GM18858 (cell line): ENCODE data around the gene GRB10.
"Not testable (repeated sequence)": the region's sequence is repeated elsewhere in the genome, so short reads cannot be mapped to it uniquely, and the experiment has no call there.

Source experiments
- ATAC-seq: cut with Tn5 transposase; IDR thresholded peaks from one replicate; pipeline ENCODE4 v1.9.1; 2021; ENCODE audit not compliant: unreplicated experiment

The GRB10 gene

DNA sequence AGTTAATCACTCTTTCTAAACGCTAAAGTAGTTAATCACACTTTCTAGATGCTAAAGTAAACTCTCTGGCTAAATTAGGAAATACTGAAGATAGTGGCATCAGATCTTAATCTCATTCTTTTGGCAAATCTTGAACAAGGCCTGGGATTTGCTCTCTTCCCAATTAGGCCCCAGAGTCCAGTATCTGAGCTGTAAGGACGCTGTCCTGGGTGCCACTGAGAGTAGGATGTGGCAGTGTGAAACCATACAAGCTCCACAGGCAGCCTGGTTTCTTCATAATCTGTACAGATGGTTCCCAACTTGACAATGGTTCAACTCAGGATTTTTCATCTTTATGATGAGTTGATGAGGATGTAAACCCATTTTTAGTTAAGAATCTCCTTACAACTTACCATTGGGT, 36.9 kb downstream of the GRB10 start:
- ATAC-seq = no peak

DNA sequence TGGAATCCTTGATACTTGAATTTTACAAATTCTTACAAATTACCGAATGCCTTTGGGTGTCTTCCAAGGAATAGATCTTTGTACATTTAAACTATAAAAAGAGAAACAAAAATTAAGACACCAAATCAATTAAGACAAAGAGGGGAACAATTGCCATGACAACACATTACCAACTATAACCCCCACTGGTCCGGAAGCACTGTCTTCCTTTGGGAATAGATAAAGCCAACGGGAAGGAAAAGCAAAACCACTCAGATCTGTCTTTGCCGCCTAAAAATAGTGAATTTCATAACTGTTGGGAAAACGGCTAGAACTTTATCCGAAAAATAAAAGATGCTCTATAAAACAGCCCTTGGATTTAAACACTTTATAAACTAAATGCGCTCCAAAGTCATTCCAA, 37.4 kb downstream of the GRB10 start:
- no peak for ATAC-seq

DNA sequence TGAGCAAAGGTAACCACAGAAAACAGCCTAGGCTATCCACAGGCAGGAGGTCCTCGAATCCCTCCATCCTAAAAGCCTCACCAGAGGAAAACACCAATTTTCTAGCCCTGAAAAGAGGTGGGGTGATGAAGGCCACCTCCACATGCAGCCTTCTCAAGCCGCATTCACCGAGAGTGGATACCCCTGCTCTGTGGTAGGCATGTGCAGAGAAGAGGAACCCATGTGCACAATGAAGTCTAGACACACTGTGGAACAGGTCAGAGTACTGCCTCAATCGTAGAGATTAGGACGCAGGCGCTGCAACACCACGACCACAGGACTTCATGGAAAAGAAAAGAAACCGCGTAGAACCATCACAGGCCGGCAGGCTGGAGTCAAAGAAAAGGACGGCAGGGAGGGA, 38.8 kb downstream of the GRB10 start:
- ATAC-seq = no peak

DNA sequence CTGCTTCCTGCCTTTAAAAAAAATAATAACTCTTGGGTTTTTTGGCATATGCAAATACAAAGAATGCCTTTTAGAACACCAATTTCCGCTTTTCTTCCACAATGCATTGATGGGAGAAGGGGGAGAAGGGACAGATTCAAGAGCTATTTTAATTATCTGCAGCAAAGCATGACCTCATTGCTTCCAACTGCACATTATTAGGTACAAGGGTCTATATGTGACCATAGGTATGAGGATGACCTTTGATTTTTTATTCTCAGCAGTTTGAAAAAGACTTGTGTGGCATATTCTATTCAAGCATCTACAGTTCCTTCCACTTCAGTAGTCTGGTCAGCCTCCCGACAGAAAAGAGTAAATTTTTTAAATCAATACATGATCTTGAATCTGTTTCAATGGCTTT, 39.7 kb downstream of the GRB10 start:
- ATAC-seq = no peak

DNA sequence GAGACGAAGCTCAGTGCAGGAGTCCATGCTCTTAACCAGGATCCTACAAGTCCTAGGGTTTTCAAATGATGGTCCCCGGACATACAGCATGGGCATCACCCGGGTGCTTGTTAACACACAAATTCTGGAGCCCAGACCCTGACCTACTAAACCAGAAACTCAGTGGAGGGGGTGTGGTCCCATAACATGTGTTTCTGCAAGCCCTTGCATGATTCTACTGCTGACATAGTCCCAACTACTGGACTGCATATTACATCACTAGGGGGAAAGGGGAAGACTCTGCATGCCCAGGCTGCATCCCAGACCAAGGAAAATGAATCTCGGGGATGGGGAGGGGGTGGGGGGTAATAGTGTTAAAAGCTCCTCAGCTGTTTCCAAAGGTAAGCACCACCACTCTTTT, 40.3 kb downstream of the GRB10 start:
- no peak for ATAC-seq

DNA sequence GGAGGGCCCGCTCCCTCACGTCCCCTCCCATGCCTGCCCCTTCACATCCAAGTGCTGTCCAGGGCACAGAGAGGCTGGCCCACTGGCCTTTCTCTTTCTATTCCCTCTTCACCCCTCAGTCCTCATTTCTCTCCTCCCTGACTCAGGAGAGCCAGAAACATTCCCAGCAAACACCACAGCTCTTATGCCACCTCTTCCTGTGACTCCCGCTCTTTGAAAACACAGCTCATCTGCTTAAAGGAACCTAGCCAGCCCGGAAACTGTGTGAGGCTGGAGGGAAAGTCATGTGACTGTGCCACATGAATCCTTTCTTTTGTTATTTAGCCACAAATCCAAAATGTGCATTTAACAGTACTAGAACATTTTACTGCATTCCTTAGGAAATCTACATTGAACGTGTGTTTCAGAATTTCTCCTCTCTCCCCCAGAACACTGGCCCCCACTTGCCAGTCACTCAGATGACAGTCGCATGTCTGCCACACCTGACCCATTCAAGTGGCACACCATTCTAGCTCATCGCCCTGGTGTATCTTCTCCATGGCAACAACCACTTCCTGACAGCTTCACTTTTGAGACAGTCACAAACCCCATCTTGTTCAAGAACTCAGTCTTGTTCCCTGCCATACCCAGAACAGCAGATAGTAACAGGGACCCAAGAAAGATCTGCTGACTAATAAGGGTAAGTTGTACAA, 42.8 kb downstream of the GRB10 start:
- ATAC-seq = no peak

DNA sequence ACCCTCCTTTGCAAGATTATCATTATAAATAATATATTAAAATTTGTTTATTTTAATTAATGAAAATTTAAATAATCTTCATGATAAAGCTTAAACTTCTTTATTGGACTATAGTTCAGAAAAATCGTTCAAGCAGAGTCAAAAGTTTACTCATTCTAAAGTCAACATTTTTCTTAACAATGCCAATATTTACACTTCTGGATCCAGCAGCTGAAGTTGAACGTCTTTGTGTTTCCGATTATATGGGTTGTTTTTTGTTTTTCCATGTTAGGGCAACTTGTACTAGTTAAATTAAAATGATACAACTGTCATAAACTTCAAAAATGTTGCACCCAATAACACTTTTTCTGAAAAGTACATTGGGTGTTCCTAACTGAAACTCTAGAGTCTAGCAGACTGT, 43.8 kb downstream of the GRB10 start:
- ATAC-seq = no peak

DNA sequence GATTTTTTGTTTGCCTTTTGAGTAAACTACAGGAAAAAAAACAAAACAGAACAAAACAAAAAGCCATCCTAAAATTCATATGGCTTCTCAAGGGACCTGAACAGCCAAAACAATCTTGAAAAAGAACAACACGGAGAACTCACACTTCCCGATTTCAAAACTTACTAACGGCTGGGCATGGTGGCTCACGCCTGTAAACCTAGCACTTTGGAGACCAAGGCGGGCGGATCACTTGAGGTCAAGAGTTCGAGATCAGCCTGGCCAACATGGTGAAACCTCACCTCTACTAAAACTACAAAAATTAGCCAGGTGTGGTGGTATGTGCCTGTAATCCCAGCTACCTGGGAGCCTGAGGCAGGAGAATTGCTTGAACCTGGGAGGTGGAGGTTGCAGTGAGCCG, 46.9 kb downstream of the GRB10 start:
- not testable (repeated sequence) for ATAC-seq

DNA sequence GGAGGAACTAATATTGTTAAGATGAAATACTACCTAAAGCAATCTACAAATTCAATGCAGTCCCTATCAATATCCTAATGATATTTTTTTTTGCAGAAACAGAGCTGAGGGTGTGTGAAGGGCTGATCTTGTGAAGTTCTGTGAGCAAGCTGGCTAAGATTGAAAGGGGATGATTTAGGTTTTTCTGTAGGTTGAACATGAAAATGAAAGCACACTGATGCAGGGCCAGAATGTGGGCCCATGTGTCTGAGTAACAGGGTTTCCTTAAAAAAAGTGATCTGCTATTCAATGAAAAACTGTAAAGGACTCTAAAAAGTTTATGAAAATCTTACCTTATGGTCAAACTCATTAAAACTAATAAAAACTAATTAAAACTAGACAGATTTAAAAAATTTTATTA, 47.4 kb downstream of the GRB10 start:
- ATAC-seq = no peak

DNA sequence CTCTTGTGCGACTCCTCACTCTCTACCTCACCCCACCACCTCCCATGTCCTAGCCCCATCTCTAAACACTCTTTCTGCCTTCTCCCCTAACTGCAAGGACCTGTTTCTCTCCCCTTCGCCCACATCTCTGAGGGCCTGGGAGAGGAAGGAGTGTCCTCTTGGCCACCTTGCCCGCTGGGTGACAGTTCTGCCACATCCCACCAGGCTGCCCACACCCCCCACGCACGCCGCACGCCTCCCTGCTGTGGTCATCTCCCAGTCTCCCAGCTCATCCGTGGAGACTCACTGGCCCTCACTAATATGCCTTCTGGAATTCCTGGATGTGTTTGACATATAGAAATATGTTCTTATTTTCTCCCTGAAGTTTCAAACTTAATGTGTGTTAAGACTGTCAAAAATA, 48.5 kb downstream of the GRB10 start:
- ATAC-seq = no peak

DNA sequence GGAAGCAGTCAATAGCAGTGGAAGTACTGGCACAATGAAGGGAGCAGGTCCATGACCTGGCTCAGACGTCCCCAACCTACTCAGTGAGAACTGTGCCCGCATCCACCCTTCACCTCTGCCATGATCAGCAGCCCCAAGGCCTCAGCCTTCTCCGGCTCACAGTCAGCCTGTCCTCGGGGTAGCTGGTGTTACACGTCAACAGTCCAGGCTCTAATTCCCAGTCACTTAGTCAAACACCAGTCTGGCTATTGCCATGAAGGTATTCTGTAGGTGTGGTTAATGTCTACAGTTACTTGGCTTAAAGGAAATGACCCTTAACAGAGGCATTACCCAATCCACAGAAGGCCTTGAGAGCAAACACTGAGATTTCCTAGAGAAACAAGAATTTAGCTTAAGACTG, 49.1 kb downstream of the GRB10 start:
- no peak for ATAC-seq

DNA sequence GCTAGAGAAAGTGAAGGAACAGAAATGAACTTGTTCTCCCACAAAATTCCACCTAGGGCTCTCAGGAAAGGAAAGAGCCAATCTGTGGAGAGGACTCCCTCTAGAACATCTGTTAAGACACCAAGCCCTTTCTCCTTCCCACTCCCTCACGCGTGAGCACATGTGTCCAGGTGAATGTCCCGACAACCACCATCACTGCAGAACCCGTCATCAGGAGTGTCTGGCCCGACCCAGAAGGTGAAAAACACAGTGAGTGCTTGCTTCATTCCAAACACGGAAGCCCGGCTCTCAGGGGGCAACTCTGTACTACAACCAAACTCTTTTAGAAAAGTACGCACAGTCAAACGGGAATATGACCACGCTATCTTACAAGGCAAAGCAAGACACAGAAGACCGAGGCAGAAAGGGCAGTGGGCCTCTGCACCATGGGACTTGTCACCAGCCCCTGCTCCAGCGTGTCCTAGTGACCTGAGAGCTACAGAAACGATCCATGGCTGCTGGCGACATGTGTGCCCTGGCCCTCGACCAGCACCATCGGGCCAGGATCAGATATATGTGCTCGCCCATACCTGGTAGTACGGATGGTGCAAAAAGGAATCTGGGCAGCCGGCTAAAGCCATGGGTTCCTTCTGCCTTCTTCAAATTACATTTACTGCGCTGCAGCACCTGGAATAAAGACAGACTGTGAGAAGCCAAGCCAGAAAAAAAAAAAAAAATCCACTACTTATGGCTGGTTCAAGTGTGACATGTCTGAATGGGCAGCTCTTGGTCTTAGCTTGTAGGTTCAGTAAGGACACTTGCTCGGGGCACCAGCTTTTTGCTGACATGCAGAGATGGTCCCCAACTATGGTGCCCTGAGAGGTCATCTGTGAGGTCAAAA, 50.8 kb downstream of the GRB10 start:
- ATAC-seq = no peak

DNA sequence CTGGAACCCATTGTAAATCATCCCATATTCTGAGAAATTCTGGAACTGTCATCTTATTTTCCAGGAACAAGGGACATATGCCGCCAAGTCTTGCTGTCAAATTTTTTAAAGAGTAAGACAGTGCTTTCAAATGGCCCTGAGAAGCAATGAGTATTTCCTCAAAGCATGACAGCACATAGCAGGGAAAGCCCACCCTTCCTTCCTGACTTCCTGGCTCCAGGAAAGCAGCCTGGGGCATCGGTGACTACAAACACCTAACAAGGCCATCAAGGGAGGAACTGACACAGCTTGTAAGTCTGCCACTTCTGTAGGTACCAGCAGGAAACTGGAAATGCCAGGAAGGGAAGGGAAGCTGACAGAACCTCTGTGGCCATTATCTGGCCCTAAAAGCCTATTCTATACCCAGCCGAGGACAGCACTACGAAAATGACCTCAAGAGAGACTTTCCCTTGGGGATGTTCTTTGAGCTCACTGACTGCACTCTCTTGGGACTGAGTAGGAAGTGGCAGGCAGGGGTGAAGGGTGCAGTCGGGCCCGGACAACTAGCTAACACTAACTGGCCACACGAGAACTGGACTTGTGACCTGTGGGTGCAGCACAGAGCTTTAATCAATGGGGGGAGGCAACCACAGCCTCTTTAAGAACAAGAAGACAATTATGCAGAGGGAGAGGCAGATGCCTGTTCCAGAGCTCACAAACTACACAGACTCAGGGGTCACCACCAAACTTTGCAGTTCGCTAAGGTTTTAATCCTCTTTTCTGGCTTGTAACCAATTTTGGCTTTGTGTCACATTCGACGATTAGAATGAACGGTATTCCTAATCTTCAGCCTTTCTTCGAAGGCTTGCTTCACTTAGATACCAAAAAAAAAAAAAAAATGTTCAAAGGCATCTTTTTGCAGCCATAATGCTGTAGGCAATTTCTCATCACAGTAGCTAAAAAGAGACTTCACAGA, 52.0 kb downstream of the GRB10 start:
- no peak for ATAC-seq

DNA sequence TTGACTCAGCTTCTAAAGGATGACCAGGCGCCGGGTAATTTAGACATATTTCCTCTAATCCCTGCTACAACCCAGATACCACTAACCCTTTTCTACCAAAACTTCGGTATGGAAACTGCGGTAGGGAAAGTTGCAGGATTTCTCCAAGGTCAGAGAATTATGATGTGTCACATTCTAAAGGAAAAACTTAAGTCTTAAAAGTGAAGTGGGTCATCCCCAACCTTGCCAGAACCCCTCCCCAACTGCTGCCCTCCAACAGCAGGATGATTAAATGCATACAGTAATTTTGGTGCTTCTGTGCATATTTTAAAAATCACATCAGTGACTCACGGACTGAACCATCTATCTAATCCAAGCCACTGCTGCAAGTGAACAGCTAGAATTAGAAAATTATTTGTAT, 52.7 kb downstream of the GRB10 start:
- no peak for ATAC-seq

DNA sequence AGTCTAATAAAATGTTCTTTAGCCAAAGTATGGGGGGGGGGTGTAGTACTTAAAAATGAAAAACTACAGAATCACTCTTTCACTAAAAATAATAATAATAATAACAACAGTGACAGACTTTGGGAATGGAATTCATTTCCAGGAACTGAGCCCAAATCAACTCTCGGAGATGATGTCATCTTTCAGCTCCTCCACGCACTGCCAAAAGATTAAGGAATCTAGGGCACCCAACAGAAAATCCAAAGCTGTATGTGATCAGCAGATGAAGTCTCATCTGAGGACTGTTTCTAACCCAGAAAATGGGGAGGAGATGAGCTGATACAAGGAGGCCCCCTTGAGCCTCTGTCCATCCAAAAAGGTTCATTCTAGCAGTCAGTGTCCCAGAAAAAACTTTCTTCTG, 54.5 kb downstream of the GRB10 start:
- no peak for ATAC-seq

DNA sequence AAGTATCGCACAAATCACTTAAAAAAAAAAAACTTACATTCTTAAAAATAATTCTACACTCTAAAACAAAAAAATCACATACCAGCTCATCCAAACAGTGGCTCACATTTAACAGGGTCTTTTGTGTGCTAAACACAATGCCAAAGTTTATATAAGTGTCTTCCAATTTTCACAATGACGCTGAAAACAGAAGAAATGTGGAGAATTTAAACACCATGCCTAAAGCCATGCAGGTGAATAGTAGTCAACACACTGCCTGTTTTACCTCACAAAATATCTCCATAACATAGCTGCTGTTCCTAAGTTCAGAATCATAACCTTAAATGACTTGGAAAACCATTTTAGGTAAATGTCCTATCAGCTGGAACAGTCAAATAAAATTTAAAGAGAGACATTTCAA, 55.0 kb downstream of the GRB10 start:
- no peak for ATAC-seq

DNA sequence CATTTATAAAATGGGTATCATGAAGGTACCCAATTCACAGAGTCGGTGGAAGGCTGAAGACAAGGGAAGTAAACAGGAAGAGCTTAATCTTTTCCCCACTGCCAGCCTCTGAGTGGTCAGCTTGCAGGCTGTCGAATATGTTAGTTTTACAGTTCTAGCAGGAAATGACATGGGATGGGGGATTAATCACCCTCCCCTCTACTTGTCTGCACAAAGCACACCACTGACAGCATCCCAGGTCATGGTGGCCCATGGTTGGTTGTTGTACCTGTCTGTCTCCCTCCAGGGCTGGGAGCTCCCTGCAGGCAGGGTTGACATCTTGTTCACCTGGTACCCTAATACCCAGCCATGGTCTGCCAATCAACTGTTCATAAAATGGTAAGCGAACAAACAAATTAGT, 55.6 kb downstream of the GRB10 start:
- ATAC-seq = no peak

DNA sequence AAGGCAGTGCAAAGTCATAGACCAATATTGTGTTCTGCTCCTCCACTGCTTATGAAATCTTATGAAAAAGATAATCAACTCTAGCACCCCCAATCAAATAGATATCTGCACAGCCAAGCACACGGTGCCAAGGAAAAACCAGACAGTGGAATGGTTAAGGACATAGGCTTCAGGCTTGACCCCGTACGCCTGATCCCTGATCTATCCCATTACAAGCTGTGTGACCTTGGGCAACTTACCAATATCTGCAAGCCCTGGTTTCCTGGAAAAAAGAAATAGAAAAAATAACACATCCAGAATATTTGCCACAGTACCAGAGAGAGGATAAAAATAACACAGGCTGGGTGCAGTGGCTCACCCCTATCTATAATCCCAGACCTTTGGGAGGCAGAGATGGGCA, 56.9 kb downstream of the GRB10 start:
- no peak for ATAC-seq

DNA sequence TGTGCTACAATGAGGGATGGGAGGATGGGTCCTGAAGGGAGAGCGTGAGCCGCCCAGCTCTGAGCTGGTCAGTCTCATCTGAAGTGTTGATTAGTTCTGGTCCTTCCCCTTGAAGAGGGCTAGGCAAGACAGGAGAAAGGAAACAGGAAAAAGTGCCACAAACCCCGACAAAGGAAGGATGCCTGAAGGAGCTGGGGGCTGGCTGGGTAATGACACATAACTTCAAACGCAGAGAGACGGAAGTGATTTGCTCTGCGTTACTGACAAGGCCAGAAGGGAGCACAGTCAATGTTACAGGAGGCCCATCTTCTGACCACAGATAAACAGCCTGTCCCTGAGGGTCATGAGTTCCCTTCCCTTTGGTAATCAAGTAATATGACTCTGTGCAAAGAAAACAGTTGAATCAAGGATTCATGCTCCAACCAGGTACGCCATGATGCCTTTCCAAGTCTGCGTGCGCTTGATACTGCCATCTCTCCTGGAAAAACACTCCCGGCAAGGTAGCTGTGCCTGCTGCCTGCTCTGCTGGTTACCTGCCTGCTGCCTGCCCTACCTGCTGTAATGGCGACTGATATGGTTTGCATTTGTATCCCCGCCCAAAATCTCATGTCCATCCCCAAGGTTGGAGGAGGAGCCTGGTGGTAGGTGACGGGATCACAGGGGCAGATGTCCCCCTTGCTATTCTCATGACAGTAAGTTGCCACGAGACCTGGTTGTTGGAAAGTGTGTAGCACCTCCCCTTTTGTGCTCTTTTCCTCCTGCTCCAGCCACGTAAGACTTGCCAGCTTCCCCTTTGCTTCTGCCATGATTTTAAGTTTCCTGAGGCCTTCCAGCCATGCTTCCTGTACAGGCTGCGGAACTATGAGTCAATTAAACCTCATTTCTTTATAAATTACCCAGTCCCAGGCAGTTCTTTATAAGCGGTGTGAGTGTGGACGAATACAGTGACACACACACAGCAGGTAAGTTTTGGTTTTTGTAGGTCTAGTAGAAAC, 57.9 kb downstream of the GRB10 start:
- ATAC-seq = no peak

DNA sequence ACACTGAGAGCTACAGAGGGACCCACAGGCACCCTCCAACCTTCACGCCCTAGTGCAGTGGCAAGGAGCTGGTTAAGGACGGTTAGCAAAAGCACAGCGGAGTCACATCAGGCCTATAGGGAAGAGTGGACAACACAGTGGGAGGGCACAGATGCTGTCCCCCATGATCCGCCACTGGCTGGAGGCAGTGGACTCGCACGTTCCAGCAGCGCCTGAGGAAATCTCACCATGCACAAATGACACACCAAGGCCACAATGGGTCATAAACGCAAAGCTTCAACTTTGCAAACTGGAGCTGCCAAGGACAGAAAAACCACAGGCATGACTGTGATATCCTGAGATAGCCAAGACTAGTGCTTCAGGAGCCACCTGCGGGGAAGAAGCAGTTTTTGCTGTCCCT, 58.8 kb downstream of the GRB10 start:
- no peak for ATAC-seq
